HUES64 (cell line): ENCODE results near the gene SFPQ.

Experiments
- H3K27ac ChIP-seq: 2 replicates; pipeline ENCODE4 v1.7.0; 2013; ENCODE audit warnings: low read depth, low read length, inconsistent platforms
- H3K27me3 ChIP-seq: 2 replicates; pipeline ENCODE4 v1.6.1; 2013; ENCODE audit warnings: mild to moderate bottlenecking, low read length; ENCODE audit not compliant: insufficient read depth
- H3K36me3 ChIP-seq: 2 replicates; pipeline ENCODE4 v1.6.1; 2013; ENCODE audit warnings: mild to moderate bottlenecking, low read length; ENCODE audit not compliant: insufficient read depth
- H3K4me1 ChIP-seq: 2 replicates; pipeline ENCODE4 v1.6.1; 2013; ENCODE audit warnings: mild to moderate bottlenecking, low read length, moderate library complexity; ENCODE audit not compliant: insufficient read depth
- H3K4me3 ChIP-seq: 2 replicates; pipeline ENCODE4 v1.5.1; 2013; ENCODE audit warnings: mild to moderate bottlenecking, low read length, moderate library complexity
- H3K9ac ChIP-seq: 2 replicates; pipeline ENCODE4 v1.6.1; 2013; ENCODE audit warnings: mild to moderate bottlenecking, low read depth, low read length
- H3K9me3 ChIP-seq: 2 replicates; pipeline ENCODE4 v1.6.1; 2013; ENCODE audit warnings: low read depth, low read length; ENCODE audit not compliant: insufficient read depth
- WGBS: fragments of 150-250, 120-280 bp; methylation state at CpG from one replicate; pipeline ENCODE4 v1.1.7; 2013; ENCODE audit warnings: missing lambda C conversion rate; 5-methylcytosine and 5-hydroxymethylcytosine counted together

Gene SFPQ

DNA sequence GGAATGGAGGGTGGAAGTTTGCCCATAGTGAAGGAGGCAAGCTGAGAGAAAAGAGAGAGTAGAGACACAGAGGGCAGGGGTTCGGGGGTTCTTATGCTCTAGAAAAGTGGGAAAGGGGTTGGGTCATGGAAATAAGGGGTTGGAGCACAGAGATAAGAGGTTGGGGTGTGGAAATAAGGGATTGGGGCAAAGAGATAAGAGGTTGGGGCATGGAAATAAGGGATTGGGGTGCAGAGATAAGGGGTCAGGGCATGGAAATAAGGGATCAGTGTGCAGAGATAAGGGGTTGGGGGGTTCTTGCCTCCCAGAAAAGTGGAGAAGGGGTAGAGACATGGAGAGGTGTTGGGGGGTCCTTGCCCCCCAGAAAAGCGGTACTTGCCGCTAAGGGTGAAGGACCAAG is 56.2 kb downstream of the SFPQ start:
- H3K9me3 ChIP-seq = no peaks in the 10 kb centered on the region
- no peaks in the 10 kb centered on the region for H3K27me3 ChIP-seq
- 88% methylated on average over 3 of the region's 3 CpGs for WGBS
- H3K9ac ChIP-seq = no peak overlapping the region
- no peak overlapping the region for H3K4me3 ChIP-seq
- H3K36me3 ChIP-seq = no peaks in the 10 kb centered on the region
- no peak overlapping the region for H3K27ac ChIP-seq
- H3K4me1 ChIP-seq = no peaks in the 10 kb centered on the region
